ENCODE measurements around the gene RGL2.

GRCh38 chr6:33278810-33279209 lies 19.9 kb downstream of the RGL2 start:
- TF ChIP-seq EZH2 (IDR thresholded peaks at IDR 0.05; ENCODE audit: borderline replicate concordance, low read length) (no peak), CTCF (IDR thresholded peaks at IDR 0.05; ENCODE audit: low read length) (no peak)

Data from OCI-LY1 (cell line).